Prostate gland (tissue), 2 donors: ENCODE data around the gene C6orf132.

Experiments
- POLR2A ChIP-seq: fragments of 450-650 bp; IDR thresholded peaks from one replicate; pipeline ENCODE4 v1.6.1; 2016; ENCODE audit warnings: antibody characterized with exemption, mild to moderate bottlenecking
- POLR2AphosphoS5 ChIP-seq: sonication (generic); formaldehyde crosslinking; IDR thresholded peaks from one replicate; pipeline ENCODE4 v1.6.1; 2017; ENCODE audit warnings: antibody characterized with exemption
- TF ChIP-seq, protein P1 (sequence below), 4 experiments: fragments of 200-600 bp in 2 of 4; fragments of 450-650 bp in 2 of 4; sonication (generic) in 2 of 4; IDR thresholded peaks; 1 replicate in 3 of 4; 2 replicates in 1 of 4; pipeline ENCODE4 v1.5.1; 2016 to 2019; ENCODE audit warnings: antibody characterized with exemption in 4 of 4, mild to moderate bottlenecking in 2 of 4, moderate library complexity in 2 of 4

DNA sequence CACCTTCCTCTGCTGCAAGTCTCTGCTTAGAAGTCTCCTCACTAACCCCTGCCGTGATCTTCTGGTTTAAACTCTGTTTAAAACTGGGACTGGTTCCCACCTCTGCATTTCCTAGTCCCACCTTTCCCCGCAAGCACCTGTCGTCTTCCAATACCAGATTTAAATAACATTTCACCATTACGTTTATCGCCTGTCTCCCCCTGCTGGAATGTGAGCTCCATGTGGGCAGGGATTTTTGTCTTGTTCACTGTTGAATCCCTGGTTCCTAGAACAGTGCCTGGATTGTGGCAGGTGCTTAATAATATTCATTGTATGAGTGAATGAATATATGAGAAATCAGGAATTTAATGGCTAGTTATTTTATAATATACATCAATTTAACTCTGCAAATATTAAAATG is 33.4 kb upstream of the C6orf132 start:
- TF ChIP-seq, protein P1, sequence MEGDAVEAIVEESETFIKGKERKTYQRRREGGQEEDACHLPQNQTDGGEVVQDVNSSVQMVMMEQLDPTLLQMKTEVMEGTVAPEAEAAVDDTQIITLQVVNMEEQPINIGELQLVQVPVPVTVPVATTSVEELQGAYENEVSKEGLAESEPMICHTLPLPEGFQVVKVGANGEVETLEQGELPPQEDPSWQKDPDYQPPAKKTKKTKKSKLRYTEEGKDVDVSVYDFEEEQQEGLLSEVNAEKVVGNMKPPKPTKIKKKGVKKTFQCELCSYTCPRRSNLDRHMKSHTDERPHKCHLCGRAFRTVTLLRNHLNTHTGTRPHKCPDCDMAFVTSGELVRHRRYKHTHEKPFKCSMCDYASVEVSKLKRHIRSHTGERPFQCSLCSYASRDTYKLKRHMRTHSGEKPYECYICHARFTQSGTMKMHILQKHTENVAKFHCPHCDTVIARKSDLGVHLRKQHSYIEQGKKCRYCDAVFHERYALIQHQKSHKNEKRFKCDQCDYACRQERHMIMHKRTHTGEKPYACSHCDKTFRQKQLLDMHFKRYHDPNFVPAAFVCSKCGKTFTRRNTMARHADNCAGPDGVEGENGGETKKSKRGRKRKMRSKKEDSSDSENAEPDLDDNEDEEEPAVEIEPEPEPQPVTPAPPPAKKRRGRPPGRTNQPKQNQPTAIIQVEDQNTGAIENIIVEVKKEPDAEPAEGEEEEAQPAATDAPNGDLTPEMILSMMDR (IDR thresholded peaks at IDR 0.05), result no peak
- no peak for TF ChIP-seq POLR2AphosphoS5
- no peak for TF ChIP-seq POLR2A
